RPMI7951 (cell line): Measurements from ENCODE around the gene MAD1L1. TPM values are rescaled to one million over a fixed set of nuclear protein-coding genes. Genes with fewer than 3 reads are reported as not detected.
"Not testable (repeated sequence)": the region's sequence is repeated elsewhere in the genome, so short reads cannot be mapped to it uniquely, and the experiment has no call there.

Experiments used
- DNase-seq: peaks from one replicate; pipeline ENCODE4 v3.0.0-alpha.2; 2012; ENCODE audit warnings: low read depth
- total RNA-seq: library from RNA; depleted of rRNA; stranded (reverse); fragments of >200 nt; shearing (Covaris generic); gene quantifications from 2 replicates; pipeline ENCODE4 v1.2.3, GENCODE V29; 2014

MAD1L1 gene
- total RNA-seq, 1 experiment from 2014 or later: 133 TPM

DNA sequence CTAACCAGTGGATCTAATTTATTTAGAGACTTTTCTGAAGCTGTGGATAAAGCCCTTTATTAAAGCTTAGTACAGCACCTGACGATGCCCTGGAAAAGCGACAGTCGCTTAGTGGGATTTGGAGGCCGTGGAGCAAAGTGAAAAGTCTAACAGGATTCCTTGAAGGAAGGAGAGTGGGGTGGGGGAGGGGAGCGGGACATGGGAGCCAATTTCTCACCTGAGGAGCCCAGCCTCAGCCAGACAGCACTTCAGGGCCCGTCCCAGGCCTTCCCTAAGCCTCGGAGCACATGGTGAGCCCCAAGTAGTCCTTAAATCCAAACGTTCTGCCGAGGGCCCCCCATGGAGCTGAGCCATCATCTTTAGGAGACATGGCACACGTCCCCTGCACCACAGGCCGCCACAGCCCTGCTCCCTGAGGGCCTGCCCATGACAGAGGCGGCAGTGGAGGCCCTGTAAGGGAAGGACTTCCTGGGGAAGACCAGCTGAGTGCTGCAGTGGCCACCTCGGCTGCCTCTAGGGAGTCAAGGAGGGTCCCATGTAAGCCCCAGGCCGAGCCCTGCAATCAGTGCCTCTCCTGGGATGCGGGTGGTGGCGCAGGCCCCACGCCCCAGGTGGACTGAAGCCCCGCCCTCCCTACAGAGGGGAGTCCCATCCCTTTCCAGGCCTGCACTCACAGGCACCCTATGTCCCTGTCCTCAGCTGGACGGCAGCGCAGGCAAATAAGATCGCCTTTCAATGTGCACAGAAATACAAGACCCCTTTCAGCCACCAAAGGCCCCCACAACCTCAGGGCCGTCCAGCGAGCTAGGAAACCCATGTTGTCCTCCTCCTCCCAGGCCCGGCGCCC lies 187.0 kb downstream of the MAD1L1 start:
- DNase-seq: no peak

DNA sequence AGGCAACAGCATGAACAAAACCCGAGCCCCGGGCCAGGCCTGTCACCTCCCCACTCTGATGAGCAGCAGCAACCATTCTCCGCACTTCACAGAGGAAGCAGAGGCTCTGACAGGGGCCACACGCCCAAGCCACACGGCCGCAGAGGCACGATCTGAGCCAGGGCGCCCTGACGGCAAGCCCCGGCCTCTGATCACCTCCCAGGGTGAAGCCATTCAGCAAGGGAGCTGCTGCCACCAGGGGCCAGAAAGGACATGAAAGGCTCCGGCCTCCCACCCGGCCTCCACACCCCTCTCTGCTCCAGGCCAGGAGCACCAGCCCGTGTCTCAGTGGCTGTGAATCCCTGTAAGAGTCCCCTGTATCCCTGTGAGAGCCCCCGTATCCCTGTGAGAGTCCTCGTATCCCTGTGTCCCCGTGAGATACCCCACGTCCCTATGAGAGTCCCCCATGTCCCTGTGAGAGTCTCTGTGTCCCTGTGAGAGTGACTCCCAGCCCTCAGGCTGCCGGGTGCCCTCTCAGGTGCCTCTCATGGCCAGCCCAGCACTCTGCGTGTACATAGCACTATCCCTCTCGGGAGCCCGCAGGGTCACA lies 187.8 kb downstream of the MAD1L1 start:
- DNase-seq: no peak

DNA sequence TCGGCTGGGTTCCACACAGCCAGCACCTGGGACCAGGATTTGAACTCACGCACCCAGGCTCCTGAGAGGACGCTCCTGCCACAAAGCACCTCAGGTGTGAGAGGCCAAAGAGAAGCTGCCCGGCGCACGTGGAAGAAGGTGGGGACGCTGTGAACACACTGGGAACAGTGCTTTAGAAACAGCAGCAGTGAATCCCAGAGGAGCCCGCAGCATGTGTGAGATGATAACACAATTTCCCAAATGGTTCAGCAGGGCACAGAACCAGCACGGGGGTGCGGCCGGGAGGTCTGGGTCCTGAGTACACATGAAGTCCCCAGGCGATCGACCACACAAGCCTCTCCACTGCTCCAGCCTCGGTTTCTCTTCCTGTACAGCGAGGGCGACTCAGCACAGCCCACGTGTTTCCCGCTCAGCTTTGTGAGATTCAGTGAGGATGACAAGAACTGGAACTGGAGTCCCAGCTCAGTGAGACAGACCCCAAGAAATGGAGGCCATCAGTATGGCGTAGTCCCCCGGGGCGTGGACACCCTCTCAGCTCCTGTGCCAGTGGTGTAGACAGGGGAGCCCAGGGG lies 188.3 kb downstream of the MAD1L1 start:
- no peak for DNase-seq

DNA sequence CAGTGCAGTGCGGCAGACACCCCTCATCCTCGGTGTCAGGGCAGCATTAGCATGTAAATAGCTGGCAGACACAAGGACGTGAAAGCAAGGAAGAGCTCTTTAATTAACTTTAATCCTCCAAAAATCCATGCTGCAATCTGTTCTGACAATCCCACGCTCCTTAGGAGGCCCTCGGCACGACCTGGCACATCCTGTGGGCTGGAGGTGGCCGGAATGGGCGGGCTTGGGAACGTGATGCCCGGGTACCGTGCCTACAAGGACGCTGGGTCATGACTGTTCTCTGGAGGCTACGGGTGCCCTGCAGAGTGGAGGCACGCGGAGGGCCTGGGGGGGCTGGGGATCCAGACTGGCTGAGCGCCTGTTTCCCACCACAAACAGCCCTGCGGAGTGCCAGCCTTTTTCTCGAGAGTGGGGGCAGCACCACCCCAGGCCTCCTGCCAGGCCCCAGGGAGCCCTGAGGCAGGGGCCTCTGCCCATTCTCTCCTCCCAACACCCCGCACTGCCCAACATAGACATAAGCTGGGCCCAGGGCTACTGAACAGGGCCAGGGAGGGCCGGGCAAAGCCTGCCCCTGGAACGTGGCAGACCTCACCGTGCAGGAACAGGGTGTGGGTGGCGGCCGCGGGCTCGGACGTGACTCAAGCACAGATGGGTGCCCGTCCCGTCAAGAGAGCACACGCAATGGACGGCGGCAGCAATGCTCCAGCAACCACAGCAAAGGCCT lies 189.3 kb downstream of the MAD1L1 start:
- DNase-seq: no peak

DNA sequence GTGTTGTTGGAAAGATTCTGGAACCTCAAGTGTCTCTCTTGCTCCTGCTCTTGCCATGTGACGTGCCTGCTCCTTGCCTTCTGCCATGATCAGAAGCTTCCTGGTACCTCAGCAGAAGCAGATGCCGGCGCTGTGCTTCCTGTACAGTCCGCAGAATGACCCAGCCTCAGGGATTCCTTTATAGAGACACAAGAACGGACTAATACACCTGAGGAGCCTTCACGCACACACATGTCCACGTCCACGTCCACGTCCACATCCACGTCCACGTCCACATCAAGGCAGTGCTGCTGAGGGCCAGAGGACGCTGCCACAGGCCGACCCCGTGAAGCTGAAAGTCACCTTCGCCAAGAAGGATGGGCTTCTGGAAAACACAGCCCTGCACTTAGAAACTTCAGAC lies 190.1 kb downstream of the MAD1L1 start:
- DNase-seq: no peak

DNA sequence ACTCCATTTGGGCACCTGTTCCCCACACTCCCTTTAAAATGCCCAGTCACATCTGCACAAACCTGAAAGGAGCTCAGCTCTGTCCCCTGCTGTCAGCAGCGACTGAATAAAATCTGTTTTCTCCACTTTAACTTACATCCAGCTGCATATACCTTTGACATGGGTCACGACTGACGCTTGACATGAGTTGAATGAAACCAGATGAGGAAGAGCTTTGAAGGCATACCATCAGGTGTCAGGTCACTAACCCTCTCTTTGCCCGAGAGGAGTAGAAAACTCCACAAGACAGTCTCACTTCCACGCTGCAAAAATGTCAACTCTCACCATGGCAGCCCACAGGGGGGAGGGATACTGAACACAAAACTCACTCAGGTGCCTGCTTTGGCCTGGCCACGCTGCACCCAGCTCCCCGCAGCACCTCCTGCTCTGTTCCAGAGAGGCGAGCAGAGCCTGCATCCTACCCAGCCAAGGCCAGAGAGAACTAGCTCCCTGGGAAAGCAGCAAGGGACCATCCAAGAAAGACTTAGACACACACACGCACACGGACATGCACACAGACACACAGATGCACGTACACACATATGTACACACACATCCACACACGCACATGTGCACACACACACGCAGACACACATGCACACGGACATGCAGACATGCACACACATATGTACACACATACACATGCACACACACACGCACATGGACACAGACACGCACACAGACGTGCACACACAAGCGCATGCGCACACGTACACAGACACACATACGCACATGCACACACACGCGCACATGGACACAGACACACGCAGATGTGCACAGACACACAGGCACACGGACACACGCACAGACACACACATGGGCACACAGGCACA lies 191.0 kb downstream of the MAD1L1 start:
- DNase-seq: no peak

DNA sequence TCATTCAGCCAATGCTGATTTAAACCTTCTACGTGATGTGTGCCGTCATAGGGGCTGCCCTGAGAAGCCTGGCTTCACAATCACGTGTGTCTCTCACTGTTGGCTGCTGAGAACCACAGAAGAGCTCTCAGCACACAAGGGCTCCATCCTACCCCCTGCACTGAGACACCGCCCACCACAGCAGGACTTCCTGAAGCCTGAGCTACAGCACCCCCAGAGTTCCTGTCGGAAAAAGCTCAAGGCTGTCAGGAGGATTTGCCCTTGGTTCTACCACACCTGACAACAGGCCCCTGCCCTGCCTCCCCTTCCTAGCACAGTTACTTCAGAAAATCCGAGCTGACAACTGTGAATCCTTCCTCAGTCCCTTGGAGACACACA lies 191.9 kb downstream of the MAD1L1 start:
- no peak for DNase-seq

DNA sequence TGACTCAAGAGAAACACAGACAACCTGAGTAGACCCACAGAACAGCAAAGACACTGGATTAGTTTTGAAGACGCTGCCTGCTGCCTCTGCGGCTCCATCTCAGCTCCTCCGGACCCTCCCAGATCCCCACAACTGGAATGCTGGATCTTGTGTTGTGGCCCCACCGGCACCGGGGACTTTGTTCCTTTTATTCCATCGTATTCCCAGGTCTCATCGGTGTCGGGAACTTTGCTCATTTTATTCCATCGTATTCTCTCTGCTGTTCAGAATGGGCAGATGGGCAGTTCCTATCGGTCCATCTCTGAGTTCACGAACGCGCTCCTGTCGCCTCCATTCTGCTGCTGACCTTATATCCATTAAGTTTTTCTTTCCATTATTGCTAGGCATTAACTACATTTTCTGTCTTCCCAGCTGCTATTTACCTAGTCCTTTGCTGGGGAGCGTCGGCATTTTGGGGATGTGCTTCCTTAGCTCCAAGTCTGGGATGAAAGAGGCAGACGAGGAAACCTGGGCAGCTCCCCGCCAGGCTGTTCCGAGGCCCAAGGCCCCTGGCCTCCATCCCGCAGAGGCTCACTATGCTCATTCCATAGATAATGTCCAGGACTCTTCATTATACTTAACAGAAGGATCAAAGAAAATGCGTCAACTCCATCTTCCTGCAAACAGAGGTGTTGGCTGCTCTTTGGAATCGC lies 192.4 kb downstream of the MAD1L1 start:
- no peak for DNase-seq

DNA sequence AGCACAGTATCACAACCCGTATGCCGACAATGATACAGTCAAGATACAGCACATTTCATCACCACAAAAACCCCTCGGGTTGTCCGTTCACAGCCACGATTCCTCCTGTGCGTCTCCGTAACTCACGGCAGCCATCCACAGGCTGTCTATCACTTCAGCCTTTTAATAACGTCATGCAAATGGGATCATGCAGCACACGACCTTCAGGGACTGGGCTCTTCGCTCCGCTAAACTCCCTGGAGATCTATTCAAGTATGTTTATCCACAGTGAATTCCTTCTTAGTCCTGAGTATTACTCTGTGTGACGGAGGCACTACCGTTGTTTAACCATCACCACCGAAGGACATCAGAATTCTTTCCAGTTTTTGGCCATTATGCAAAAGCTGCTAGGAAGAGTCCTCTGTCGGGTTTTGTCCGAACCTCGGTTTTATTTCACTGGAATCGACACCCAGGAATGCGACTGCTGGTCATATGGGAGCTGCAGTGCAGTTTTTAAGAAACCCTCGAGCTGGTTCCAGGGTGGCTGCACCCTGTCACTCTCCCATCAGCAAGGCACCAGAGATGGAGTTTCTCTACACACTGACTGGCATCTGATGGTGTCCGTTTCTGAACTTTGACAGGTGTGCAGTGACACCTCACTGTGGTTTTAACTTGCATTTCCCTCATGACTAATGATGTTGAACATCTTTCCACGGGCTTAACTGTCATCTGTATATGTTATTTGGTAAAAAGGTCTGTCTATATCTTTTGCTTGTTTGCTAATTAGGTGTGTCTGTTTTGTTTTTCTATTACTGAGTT lies 193.6 kb downstream of the MAD1L1 start:
- no peak for DNase-seq

DNA sequence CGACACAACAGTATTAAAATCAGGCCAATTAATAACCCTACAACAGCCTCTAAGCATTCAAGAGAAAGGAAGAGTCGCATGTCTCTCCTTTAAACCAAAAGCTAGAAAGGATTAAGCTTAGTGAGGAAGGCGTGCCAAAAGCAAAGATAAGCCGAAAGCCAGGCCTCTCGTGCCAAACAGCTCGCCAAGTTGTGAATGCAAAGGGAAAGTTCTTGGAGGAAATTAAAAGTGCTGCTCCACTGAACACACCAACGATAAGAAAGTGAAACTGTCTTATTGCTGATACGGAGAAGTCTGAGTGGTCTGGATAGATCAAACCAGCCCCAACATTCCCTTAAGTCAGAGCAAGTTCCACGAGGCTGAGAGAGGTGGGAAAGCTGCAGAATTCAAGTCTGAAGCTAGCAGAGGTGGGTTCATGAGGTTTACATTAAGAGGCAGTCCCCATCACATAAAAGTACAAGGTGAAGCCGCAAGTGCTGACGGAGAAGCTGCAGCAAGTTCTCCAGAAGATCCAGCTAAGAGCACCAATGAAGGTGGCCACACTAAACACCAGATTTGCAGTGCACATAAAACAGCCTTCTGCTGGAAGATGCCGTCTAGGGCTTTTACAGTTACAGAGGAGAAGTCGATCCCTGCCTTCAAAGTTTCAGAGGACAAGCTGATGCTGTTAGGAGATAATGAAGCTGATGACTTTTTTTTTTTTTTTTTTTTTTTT lies 194.8 kb downstream of the MAD1L1 start:
- no peak for DNase-seq

DNA sequence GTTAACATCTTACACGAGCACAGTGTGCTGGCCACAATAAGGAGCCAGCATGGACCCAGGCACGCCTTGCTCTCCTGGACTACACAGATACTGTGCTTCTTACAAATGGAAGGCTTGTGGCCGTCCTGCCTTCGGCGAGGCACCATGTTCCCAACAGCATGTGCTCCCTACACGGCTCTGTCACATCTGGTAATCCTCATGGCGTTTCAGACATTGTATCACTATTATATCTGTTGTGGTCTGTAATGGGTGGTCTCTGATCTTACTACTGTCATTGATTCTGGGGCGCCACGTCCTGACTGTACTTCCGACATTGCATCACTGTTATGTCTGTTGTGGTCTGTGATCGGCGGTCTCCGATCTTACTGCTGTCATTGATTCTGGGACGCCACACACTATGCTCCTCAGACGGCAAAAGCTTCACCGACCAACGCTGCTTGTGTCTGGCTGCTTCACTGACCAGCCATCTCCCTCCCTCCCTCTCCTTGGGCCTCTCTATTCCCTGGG lies 195.4 kb downstream of the MAD1L1 start:
- DNase-seq: no peak

DNA sequence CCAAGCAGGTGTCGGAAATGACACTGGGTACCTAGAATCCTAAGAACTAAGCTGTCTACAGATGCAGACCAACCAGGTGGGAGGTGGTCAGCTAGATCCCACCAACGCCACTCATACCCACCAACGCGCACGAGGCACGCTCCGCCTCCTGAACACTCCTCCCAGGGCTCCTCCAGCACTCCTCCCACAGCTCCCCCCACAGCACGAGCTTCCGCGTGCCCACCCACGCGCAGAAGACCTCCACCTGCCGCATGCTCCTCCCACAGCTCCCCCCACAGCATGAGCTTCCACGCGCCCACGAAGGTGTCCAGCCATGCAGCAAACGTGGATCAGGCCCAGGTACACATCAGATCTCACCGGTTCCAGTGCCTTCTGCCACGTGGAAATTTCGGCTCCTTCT lies 196.0 kb downstream of the MAD1L1 start:
- no peak for DNase-seq

DNA sequence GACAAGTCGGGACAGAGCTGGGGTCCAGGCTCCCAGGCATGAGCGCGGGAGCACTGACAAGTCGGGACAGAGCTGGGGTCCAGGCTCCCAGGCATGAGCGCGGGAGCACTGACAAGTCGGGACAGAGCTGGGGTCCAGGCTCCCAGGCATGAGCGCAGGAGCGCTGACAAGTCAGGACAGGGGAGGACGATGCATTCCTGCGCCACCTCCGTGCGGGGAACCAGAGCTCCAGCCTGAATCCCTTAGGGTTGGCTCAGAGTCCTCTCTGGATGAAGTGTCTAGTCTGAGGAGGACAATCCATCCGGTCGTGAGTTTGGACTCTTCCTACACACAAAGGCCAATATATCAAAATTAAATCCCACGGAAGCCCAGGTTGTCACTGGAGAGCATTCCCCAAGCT lies 196.5 kb downstream of the MAD1L1 start:
- not testable (repeated sequence) for DNase-seq

DNA sequence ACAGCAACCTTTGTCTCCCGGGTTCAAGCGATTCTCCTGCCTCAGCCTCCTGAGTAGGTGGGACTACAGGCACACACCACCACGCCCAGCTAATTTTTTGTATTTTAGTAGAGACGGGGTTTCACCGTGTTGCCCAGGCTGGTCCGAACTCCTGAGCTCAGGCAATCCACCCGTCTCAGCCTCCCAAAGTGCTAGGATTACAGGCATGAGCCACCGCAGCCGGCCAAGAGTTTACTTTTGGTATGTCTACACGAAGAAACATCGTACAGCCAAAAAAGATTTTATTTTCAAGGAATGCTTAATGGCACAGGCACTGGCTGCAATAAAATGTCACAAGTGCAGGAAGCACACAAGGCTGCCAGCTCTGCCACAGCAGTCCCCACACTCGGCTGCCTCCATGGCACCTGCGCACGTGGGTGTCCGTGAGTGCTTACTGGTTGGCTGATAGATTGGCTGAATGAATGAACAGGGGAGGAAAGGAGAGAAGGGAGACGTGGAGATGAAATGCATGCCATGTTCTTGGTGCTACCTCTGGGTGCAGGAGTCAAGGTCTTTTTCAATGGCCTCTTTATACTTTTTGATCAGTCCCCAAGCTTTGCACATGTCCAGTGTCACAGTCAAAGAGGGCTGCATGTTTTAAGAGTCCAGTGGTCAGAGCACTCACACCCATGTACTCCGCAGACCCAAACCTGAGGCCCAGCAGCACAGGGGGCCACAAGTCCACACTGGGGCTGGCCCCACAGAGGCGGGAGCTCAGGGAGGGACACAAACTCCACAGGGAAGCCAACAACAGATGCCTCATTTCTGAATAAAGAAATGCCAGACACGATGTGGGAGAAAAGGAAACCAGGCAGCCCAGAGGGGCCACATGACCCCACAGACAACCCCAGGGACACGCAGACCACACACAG lies 198.2 kb downstream of the MAD1L1 start:
- no peak for DNase-seq

DNA sequence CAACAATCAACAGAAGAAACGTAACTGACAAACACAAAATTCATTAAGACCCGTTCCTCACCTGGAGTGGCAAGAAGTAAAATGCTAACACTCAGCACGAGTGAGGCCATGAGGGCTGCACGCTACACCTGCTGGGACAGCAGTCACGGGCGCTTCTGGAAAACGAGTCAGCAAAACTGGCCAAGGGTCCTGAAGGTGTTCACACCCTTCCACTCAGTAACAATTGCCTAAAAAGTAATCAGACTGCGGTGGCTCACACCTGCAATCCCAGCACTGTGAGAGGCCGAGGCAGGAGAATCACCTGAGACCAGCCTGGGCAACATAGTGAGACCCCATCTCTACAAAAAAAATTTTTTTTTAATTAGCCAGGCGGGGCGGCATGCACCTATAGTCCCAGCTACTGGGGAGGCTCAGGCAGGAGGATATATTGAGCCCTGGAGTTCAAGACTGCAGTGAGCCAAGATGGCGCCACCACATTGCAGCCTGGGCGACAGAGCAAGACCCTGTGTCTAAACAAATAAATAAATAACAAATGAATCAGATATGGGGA lies 199.1 kb downstream of the MAD1L1 start:
- DNase-seq: no peak

DNA sequence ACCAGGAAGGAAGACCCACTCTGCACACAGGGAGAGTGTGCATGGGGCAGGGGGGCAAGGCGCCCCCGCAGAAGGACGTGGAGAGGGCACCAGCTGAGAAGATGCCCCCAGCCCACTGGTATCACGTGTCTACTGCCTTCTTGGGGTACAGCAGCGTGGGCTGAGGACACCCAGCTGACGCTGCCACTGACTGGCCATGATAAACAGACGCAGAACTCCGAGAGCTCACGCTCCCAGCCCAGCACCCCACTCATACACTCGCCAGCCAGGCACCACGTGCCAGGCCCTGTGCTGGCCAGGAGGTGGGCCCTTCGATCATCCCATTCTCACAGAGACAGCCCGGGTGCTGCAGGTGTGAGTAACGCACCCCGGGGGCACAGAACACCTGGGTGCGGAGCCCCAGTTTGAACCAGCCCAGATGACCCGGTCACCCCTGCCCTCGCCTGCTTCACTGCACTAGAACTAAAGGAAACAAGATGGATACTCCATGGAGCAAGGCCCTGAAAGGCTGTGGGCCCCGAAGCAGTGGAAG lies 199.8 kb downstream of the MAD1L1 start:
- no peak for DNase-seq

DNA sequence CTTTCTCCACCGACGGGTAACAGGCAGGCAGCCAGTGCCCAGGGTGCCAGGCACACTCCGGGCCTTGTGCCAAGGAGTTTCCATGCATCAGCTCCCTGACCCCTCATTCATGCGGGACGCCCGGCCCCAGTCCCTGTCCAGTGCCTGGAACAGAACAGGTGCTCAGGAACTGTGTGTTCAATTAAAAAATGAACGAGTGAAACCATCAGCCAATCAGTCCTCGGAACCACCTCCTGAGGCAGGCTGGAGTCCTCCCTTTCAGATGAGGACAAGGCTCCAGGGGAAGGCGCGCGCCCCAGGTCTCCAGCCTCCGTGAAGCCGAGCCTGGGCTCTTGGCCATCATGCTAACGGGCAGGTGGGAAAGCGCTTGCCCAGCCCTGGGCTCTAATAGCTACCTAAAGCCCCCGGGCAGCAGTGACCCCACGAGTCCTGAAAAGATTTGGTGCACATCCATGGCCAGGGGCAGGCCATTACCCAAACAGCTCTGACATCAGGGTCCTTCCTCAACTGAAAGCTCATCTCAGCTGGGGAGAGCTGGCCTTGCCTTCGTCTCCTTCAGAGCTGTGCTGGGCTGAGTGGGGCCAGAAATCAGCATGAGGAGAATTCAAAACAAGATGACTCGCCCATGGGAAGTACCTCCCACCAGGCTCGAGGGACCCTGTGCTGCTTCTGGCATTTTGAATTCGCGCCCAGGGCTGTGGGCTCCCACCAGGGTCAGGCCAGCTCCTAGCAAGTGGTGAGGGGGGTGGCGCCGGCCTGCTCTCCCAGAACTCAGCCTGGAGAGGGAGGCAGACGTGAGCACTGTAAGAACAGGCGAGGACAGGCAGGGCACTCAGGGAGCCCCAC lies 200.5 kb downstream of the MAD1L1 start:
- no peak for DNase-seq
